GM18861 (cell line): ENCODE data around the gene HSPBP1.
"Not testable (repeated sequence)": the region's sequence is repeated elsewhere in the genome, so short reads cannot be mapped to it uniquely, and the experiment has no call there.

ENCODE experiments used
- ATAC-seq: cut with Tn5 transposase; IDR thresholded peaks from one replicate; pipeline ENCODE4 v1.9.1; 2021; ENCODE audit not compliant: unreplicated experiment

Gene HSPBP1, protein sequence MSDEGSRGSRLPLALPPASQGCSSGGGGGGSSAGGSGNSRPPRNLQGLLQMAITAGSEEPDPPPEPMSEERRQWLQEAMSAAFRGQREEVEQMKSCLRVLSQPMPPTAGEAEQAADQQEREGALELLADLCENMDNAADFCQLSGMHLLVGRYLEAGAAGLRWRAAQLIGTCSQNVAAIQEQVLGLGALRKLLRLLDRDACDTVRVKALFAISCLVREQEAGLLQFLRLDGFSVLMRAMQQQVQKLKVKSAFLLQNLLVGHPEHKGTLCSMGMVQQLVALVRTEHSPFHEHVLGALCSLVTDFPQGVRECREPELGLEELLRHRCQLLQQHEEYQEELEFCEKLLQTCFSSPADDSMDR

GRCh38 chr19:55279770-55280643 is at the start of gene HSPBP1:
Gene HSPBP1, minus strand, starts transcription at chr19:55280110. Its CDS starts 502 bp downstream, at chr19:55279608.
- ATAC-seq: peak; percentile 45

GRCh38 chr19:55328774-55329318 is 48.9 kb upstream of the HSPBP1 start:
- ATAC-seq: not testable (repeated sequence)

DNA sequence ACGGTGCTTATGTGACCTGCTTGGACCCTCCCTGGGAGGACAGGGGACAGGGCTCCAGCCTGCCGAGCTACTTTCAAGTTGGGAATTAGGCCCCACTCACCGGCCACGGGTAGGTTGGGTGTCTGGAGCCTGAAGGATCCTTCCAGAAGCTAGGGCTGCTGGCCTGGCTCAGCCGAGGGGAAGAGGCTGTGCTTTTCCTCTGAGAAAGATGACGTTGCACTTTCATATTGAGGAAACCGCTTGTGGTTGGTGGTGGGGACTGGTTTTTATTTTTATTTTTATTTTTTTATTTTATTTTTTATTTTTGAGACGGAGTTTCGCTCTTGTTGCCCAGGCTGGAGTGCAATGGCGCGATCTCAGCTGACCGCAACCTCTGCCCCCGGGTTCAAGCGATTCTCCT is 45.3 kb upstream of the HSPBP1 start, which contains the start of gene TMEM150B:
TSS of gene TMEM150B (minus strand) at position 170 of the 400 bp plus-strand sequence. CDS start 4,305 bp downstream, outside the sequence.
- ATAC-seq: no peak

GRCh38 chr19:55324662-55325061 is 44.8 kb upstream of the HSPBP1 start:
- no peak for ATAC-seq

- no peak for ATAC-seq
Observed at GRCh38 chr19:55322204-55322885, 42.4 kb upstream of the HSPBP1 start.

GRCh38 chr19:55321466-55322137 is 41.7 kb upstream of the HSPBP1 start:
- ATAC-seq: no peak

- no peak for ATAC-seq
Observed at GRCh38 chr19:55320844-55321419, 41.0 kb upstream of the HSPBP1 start.

DNA sequence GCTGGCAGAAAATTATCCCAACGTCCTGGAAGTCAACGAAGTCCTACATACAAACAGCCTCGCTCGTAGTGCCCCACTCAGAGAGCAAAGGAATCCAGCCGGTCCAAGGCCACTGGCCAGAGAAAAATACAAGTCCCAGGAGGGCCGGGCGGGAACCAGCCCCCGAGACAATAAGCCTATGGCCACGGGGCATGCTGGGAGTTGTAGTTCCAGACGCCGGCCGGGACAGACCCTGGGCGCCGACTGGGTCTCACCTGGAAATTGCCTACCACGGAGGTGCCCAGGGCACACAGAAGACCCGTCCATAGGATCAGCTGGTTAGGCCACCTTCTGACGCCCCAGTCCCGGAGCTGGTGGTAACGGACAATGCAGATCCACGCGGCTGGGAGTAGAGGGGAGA is 39.9 kb upstream of the HSPBP1 start:
- no peak for ATAC-seq

- no peak for ATAC-seq
Observed at GRCh38 chr19:55316646-55317045, 36.7 kb upstream of the HSPBP1 start.

DNA sequence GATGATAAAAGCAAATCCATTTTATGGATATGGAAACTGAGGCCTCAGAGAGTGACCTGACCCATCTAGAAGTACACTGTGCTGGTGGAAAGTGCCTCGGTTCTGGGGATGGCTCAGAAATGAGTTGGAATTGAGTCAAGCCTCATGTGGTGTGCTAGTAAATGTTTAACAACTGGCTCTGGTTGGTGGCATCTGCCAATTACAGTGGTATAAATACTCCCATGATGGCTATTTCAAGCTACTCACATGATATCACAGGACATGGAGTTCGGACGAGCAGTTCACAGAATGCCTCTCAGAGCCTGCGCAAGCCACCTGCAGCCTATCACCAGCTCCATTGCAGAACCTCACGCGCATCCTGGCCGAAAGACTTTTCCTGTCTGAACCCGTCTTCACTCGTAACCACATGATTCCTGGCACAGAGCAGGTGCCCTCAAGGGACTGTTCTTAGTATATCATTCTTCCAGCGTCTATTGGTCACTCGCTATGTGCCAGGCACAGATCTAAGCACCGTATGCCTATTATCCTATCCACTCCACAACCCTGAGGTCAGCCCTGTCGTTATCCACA is 36.1 kb upstream of the HSPBP1 start:
- no peak for ATAC-seq

GRCh38 chr19:55314396-55314795 is 34.5 kb upstream of the HSPBP1 start:
- no peak for ATAC-seq

GRCh38 chr19:55312621-55313512 is 33.0 kb upstream of the HSPBP1 start:
- ATAC-seq: no peak

- ATAC-seq: no peak
Observed at GRCh38 chr19:55311797-55312196, 31.9 kb upstream of the HSPBP1 start.

- ATAC-seq: no peak
Observed at GRCh38 chr19:55311397-55311796, 31.5 kb upstream of the HSPBP1 start.

DNA sequence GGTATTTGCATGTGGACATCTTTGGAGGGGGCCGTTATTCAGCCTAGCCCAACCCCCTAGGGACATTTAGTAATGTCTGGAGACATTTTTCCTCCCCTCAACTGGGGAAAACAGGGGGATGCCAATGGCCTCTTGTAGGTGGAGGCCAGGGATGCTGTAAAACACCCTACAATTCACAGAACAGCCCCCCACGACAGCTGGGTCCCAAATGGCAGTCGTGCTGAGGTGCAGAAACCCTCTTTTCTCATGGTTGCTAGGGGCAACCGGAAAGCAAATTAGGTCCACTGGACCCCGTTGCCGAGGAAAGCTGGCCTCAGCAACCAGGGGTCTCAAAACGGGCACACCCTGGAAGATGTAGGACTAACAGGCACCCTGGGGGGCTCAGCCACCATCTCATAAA is 30.6 kb upstream of the HSPBP1 start:
- ATAC-seq: no peak

GRCh38 chr19:55309448-55309847 is 29.5 kb upstream of the HSPBP1 start:
- ATAC-seq: no peak

DNA sequence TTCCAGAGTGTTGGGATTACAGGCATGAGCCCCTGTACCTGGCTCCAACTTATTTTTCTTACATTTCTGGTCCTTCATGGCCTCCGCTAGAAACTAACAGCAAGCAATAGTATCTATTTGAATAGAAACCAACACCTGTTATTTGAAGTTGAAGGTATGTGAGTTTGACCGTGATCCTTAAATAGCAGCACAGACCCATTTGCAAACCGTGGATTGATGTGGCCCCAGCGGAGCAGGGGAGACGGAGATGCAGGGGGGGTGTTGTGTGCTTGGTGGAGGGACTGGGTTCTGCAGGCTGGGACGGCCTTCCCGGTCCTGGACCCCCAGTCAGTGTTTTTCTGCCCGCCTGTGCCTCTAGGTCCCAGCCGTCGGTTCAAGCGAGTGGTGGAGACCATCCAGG is 28.4 kb upstream of the HSPBP1 start:
- no peak for ATAC-seq

- ATAC-seq: no peak
Observed at GRCh38 chr19:55306712-55307111, 26.8 kb upstream of the HSPBP1 start.
